Measurements from ENCODE around the gene MARK3.
"Not testable (repeated sequence)": the region's sequence is repeated elsewhere in the genome, so short reads cannot be mapped to it uniquely, and the experiment has no call there.

The MARK3 gene

GRCh38 chr14:103525430-103526246 is 140.4 kb downstream of the MARK3 start:
- not testable (repeated sequence) for DNase-seq (ENCODE audit: low read depth in 3 of 3)

GRCh38 chr14:103526247-103526913 is 141.2 kb downstream of the MARK3 start:
- no peak for DNase-seq (ENCODE audit: low read depth in 3 of 3)

- no peak for DNase-seq (ENCODE audit: low read depth in 3 of 3)
Measured at GRCh38 chr14:103526914-103527248, 141.7 kb downstream of the MARK3 start.

GRCh38 chr14:103527408-103528145 is 142.4 kb downstream of the MARK3 start:
- DNase-seq (ENCODE audit: low read depth in 3 of 3): no peak

- DNase-seq (ENCODE audit: low read depth in 3 of 3): no peak
Measured at GRCh38 chr14:103528146-103528586, 143.0 kb downstream of the MARK3 start.

GRCh38 chr14:103528587-103529382 is 143.6 kb downstream of the MARK3 start, which contains the start of gene TRMT61A:
Gene TRMT61A (plus strand): TSS chr14:103529196. CDS start chr14:103529979, 783 bp downstream.
- peak; percentile 65 to 70 (median 69) for DNase-seq (ENCODE audit: low read depth in 3 of 3)

GRCh38 chr14:103529383-103530365 is 144.5 kb downstream of the MARK3 start:
- DNase-seq (ENCODE audit: low read depth in 3 of 3): no peak

- no peak for DNase-seq (ENCODE audit: low read depth in 3 of 3)
Measured at GRCh38 chr14:103530390-103530789, 145.2 kb downstream of the MARK3 start.

- no peak for DNase-seq (ENCODE audit: low read depth in 3 of 3)
Measured at GRCh38 chr14:103530831-103531230, 145.6 kb downstream of the MARK3 start.

GRCh38 chr14:103531421-103532215 is 146.4 kb downstream of the MARK3 start:
- DNase-seq (ENCODE audit: low read depth in 3 of 3): no peak

- no peak for DNase-seq (ENCODE audit: low read depth in 3 of 3)
Measured at GRCh38 chr14:103532216-103533136, 147.3 kb downstream of the MARK3 start.

GRCh38 chr14:103533137-103533998 is 148.2 kb downstream of the MARK3 start:
- DNase-seq (ENCODE audit: low read depth in 3 of 3): no peak

GRCh38 chr14:103533999-103534575 is 148.9 kb downstream of the MARK3 start:
- no peak for DNase-seq (ENCODE audit: low read depth in 3 of 3)

- DNase-seq (ENCODE audit: low read depth in 3 of 3): no peak
Measured at GRCh38 chr14:103534576-103535061, 149.4 kb downstream of the MARK3 start.

GRCh38 chr14:103535081-103535890 is 150.1 kb downstream of the MARK3 start:
- DNase-seq (ENCODE audit: low read depth in 3 of 3): no peak
